HG03342 (cell line): ENCODE measurements around the gene ZNF629.

ENCODE experiments used
- ATAC-seq: cut with Tn5 transposase; IDR thresholded peaks from one replicate; pipeline ENCODE4 v1.9.1; 2021; ENCODE audit warnings: mild to moderate bottlenecking, moderate library complexity; ENCODE audit not compliant: unreplicated experiment

The ZNF629 gene

DNA sequence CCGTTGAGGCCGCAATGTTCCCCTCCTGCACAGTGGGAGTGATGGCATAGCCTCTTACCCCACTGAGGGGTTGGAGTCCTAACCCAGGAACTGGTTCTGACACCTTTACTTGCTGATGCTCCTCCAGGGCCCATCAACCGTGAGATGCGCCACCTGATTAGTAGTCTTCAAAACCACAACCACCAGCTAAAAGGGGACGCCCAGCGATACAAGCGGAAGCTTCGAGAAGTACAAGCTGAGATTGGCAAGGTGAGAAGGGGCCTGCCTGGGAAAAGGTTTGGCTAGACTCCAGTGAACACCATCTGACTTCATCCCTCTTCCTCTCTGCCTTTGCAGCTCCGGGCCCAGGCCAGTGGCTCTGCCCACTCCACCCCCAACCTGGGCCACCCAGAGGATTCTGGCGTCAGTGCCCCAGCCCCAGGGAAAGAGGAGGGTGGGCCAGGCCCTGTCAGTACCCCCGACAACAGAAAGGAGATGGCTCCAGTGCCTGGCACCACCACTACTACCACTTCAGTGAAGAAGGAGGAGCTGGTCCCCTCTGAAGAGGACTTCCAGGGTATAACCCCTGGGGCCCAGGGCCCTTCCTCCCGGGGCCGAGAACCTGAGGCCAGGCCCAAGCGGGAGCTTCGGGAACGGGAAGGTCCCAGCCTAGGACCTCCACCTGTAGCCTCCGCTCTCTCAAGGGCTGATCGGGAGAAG is 19.1 kb downstream of the ZNF629 start:
- no peak for ATAC-seq

DNA sequence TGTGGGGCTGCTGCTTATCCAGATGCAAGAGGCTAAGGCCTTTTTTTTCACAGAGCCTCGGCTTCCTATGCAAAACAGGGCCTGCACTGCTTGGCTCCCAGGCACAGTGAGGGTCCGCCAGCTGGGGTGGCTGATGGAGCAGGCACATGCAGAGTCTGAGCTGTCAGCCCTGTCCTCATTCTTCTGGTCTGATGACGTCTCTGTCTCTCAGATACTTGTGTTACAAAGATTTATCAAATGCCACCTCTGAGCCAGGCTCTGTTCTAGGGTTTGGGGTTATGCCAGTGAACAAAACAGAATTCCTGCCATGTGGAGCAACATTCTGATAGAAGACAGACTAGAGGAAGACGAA is 20.1 kb downstream of the ZNF629 start:
- no peak for ATAC-seq

DNA sequence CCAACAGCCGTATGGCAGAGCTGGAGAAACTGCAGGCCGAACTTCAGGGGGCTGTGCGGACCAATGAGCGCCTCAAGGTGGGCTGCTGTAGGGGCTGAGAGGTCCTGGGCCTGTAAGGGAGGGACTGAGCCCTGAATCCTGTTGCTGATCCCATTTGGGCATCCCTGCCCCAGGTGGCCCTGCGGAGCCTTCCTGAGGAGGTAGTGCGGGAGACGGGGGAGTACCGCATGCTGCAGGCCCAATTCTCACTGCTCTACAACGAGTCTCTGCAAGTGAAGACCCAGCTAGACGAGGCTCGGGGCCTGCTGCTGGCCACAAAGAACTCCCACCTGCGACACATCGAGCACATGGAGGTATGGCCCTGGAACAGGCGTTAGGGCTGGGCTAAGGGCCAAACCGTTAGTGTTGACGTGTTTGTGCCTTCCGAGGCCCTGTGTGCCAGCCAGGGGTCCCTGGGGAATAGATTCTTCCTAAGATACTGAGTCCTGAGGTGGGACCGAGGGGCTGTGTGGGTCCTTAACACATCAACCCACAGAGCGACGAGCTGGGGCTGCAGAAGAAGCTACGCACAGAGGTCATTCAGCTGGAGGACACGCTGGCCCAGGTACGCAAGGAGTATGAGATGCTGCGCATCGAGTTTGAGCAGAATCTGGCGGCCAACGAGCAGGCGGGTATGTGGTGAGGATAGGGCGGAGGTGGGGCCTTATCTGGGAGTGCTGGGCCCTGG is 20.6 kb downstream of the ZNF629 start:
- no peak for ATAC-seq

DNA sequence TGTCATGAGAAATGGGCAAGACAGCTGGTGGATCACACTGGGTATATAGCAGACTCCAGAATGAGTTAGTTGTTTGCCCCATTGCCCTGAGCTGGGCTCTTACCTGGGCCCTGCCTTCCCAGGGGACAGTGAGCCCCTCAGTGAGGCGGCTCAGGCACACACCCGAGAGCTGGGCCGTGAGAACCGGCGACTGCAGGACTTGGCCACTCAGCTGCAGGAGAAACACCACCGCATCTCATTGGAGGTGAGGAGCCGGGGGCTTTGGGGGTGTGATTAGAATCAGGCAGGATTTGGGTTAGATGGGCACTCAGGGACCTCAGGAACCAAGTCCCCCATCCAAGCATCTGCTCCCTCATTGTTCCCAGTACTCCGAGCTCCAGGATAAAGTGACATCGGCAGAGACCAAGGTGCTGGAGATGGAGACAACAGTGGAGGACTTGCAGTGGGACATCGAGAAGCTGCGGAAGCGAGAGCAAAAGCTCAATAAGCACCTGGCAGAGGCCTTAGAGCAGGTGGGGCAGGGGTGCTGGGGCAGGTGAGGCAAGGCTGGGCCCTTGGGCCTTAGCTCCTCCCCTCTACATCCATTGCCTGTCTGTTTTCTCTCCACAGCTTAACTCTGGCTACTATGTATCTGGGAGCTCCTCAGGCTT is 22.1 kb downstream of the ZNF629 start:
- ATAC-seq, result no peak

DNA sequence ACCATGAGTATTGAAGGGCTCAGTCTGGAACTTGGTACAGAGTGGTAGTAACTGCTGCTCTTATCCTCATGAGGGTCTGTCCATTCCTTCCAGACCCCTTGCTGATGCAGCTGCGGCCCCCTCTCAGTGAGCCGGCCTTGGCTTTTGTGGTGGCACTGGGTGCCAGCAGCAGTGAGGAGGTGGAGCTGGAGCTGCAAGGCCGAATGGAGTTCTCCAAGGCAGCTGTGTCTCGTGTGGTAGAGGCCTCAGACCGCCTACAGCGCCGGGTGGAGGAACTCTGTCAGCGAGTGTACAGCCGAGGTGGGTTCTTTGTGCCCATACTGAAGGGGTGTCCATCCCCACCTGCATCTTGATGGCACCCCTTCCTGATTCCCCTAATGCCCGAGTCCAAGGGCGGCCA is 22.9 kb downstream of the ZNF629 start:
- ATAC-seq, result no peak

DNA sequence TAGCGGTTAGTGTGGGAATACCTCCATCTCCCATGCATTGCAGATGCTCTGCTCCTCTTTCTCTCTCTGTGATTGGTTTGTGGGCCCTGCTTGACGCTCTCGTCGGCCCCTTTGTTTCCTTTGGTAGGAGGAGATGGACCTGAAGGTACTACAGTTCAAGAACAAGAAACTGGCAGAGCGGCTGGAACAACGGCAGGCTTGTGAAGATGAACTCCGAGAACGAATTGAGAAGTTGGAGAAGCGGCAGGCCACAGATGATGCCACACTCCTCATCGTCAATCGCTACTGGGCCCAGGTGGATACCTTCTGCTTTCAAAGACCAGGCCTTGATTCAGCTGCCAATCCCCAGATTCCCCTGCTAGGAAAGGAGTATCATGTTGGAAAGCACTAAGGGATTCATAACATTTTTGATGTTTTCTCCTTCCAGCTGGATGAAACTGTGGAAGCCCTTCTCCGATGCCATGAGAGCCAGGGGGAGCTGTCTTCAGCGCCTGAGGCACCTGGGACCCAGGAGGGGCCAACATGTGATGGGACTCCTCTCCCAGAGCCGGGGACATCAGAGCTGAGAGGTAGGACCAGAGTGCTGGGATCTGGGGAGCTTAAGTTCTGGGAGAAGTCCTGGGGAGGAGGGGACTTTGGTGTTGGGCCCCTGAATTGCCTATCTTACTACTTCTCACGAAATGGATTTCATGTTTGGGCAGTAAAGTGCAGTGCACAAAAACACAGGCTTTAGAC is 23.8 kb downstream of the ZNF629 start:
- ATAC-seq, result no peak

DNA sequence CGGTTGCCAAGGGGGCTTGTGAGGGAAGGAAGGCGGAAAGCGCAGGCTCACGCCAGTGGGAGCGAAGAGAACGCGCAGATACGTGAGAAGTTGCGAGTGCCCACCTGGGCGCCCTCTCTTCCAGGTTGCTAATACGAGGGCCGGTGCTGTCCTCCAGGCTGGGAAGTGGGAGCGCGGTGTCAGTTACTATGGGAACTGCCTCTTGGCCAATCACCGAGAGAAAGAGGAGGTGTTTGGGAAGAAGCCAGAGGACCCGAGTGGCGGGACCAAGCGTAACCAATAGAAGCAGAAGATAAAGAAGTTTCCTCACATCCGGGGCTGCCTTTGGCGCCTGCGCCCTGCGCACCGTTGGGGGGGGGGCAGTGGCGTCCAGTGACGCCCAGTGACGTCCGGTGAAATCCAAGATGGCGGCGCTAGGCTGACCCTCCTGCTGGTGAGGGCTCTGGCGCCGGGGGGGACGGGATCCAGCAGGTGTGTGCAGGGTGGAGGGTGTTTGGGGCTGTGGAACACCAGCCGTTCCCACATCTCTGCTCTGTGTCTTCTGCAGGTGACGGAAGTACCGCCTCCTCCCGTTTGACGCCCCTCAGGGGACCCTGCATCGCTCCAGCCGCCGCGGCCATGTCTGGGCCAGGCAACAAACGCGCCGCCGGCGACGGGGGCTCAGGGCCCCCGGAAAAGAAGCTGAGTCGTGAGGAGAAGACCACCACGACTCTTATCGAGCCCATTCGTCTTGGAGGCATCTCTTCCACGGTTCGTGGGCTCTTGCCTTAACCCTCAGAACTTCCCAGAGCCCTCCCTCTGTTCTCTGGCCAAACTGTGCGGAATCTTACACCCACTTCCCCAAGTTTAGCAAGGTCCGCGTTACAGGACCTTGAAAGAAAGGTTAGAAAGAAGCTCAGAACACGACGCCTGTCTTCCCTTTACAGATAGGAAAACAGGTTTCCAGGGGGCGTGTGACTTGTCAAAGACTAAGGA is 24.8 kb downstream of the ZNF629 start, which contains the start of the genes CFAP119 and RNF40:
TSS of gene CFAP119 (minus strand) at position 135 of the 975 bp plus-strand sequence. CDS start 314 bp downstream, outside the sequence.
TSS of gene RNF40 (plus strand) at position 395 of the 975 bp plus-strand sequence. CDS start at position 619, 224 bp downstream.
- peak; percentile 82 for ATAC-seq

DNA sequence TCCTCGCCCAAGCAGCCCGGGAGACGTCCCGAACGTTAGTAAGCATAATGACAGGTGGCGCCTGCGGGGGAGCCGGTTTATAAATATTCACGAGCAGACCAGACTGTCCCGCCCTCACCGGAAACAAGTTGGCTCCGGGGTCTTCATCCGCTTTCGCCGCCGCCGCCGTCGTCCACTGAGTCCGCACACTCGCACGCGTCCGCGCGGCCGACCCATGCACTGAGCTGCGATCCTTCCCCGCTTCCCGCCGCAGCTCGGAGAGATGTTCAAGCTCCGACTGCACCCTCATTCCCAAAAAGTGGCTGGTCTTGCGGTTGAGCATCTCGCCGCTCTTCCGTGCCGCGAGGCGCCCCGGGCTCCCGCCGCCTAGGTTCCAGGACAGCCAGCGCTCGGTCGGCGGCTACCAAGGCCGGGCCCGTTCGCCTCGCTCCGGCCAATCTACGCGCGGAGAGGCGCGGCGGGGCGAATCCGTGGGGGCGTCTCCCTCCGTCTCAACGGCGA is 25.5 kb downstream of the ZNF629 start:
- ATAC-seq, result peak; percentile 26

DNA sequence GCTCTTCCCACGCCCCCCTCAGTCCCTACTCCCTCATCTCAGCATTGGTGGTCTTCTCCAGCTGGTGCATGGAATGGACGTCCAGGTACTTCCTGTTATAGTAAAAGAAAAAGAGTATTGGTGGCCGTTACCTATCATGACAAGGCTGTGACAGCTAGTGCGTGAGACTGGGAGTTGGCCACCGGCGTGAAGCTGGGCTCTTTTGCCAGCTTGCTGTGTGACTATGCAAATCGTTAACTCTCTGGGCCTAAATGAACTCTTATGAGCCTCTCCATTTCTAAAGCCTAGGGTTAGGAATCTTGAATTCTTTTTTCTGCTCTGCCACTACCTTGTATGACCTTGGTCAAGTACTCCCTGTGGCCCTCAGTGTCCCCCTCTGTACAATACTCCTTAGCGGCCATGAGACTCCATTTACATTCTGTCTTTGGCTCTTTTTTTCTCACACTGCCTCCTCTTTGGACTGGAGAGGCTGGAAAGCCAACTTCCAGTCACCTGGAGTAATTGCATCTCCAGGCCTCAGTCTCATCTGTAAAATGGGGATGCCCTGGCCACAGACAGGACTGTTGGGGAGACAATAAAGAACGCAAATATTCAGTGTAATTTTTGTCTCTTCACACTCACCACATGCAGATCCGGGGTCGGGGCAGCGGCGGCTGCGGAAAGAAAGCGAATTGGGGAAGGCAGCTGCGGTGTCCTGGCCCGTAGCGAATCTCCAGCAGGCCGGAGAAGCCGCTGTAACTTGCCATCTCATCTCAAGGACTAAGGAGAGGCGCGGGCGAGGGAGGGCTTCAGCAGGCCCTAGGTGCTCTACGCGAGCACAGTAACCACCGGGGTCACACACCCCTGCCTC is 26.2 kb downstream of the ZNF629 start:
- no peak for ATAC-seq

DNA sequence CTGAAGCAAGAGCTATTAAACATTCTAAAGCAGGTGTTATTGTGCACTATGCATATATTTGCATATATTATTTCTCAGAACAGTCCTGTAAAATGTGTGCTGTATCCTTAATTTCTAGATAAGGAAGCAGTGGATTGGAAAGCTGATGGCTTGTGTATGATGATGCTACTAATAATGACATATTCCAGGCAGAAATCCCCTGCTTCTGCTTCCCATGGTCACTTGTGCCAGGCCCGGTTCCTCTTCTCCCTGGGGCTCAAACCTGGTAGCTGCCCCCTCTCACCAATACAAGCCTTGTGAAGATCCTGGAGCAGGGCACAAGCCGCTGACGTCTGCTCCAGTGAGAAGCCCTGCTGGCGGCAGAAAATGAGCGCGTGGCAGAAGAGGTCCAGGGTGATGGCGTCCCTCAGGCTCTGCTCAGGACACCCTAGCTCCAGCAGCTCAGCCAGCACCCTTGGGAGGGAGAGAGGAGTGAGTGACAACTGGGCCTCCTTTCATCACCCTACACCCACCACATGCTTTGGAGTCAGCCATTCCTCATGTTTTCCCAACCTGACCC is 26.9 kb downstream of the ZNF629 start:
- ATAC-seq, result no peak

DNA sequence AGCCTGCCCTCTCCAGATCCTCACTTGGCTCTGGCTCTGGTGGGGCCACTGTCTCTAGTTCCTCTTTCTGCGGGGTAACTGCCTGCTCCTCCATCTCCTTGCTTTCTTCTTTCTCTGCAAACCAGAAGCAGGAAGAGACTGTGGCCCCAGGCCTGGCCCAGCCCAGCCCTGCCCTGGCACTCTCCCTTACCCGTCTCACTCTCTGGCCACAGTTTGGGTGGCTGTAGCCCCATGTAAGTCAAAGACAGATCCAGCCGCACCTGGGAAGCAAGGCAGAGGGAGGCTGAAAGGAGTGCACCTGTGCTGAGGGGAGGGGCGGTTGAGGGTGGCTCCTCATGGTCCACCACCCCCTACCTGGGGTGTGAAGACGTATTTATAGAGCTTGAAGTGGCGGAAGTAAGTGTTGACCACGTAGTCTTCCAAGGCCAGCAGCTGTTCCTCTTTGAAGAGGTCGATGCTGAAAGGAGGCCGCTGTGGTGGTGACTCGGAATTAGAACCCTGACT is 28.0 kb downstream of the ZNF629 start:
- ATAC-seq, result no peak

DNA sequence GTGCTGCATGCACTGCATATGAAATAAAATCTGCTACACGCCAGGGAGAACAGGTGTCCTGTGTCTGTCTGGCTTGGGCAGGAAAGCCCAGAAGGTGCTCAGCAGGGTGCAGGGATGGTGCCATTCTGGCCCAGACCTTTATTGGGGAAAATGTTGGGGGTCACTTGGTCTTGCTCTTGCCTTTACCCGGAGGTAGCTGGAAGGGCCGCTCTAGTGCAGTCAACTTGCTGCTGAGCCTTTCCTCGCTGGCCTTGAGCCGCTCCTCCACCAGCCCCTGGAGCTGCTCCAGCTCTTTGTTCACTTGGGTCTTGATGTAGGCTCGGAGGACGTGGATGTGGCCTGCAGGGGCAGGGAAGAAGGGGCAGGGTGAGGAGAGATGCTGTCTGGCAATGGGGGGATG is 29.7 kb downstream of the ZNF629 start:
- ATAC-seq, result no peak

DNA sequence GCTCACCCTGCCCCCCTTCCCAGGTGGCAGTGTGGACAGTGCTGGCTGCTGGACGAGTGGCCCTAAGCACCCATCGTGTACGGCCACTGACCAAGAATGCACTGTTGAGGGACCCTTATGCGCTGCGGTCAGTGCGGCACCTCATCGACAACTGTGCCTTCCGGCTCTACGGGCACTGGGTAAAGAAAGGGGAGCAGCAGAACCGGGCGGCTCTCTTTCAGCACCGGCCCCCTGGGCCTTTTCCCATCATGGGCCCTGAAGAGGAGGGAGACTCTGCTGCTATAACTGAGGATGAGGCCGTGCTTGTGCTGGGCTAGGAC is 30.3 kb downstream of the ZNF629 start:
- ATAC-seq, result no peak

DNA sequence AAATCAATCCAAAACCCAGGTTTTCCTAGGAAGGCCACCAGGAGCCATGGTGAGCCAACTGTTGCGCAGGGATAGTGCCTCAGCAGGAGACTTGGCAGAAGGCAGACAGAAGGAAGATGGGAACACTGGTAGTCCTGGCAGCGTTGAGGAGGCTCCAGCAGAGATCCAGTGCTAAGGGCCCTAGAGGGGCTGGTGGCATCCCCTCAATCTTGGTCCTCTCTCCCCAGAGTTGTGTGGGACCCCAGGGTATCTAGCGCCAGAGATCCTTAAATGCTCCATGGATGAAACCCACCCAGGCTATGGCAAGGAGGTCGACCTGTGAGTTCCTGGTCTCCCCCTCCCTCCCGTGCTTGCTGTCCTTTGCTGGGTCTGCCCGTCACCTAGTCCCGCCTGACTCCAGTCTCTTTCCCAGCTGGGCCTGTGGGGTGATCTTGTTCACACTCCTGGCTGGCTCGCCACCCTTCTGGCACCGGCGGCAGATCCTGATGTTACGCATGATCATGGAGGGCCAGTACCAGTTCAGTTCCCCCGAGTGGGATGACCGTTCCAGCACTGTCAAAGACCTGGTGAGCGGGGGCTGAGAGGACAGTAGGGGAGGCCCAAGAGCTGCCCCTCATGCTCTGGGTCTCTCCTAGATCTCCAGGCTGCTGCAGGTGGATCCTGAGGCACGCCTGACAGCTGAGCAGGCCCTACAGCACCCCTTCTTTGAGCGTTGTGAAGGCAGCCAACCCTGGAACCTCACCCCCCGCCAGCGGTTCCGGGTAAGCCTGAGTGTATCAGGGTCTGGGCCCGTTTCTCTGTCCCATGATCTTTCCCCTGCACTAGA is 30.8 kb downstream of the ZNF629 start:
- ATAC-seq, result no peak

DNA sequence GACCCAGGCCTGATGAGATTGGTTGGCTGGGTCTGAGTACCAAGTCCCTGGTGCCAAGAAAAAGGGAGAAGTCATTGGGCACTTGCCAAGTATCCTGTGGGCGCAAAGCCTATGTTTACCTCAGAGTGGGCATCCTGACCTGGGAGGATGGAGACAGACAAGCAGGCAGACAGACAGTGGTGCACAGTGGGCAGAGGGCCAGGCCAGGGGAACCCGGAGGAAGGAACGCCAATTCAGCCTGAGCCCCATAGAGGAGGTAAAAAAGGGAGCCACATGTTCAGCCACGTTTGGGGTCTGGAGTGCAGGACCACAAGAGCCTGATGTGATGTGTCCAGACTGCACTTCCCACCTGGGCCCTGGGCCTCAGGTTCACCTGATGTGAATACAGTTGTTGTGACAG is 33.4 kb downstream of the ZNF629 start:
- no peak for ATAC-seq

DNA sequence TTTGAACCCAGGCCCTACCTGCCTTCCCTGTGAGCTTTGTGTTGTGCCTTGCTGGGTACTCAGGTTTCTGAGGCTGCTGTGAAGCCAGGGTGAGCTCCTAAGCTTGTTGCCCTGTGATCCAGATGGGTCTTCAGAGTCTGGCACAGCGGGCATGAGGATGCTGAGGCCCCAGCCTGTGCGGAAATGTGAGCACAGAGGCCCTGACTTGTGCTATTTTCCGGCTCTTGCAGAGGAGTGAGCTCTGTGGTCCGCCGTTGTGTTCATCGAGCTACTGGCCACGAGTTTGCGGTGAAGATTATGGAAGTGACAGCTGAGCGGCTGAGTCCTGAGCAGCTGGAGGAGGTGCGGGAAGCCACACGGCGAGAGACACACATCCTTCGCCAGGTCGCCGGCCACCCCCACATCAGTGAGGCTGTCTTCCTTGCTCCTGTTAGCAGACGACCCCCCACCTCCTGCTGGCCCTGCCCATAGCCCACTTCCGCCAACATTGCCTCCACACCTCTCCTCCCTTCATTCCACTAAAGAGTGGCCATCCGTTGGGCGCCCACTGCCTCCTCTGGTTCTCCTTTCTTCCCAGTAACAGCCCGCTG is 36.0 kb downstream of the ZNF629 start:
- no peak for ATAC-seq

DNA sequence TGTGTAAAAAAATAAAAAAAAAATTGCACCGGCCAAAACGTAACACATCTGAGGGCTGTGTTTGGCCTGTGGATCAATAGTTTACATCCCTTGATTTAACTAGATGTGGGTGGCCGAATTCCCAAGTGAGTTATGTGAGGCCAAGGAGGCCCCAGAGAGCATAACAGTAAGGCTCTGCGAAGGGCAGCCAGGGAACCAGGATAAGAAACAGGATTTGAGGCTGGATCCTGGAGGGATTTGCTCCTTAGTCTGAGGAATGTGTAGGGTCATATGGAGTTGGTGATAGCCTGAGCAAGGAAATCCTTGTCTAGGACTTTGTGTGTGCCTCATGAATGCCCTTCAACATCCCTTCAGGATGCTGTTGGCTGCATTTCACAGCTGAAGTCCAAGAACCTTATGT is 36.8 kb downstream of the ZNF629 start:
- no peak for ATAC-seq
